ENCODE results near the gene MBNL1.

- TF ChIP-seq REST (IDR thresholded peaks at IDR 0.05) (no peak), CTCF (IDR thresholded peaks at IDR 0.05; ENCODE audit: low read depth, low read length, missing input control) (no peak), ATF3 (IDR thresholded peaks at IDR 0.05) (no peak), RAD21 (IDR thresholded peaks at IDR 0.05) (no peak), ZBTB33 (IDR thresholded peaks at IDR 0.05) (no peak), TAF1 (conservative IDR thresholded peaks at IDR 0.05) (no peak), JUND (IDR thresholded peaks at IDR 0.05) (no peak), MAX (IDR thresholded peaks at IDR 0.05) (no peak), GABPA (IDR thresholded peaks at IDR 0.05 in 1 of 2, conservative IDR thresholded peaks at IDR 0.05 in 1 of 2) (no peak), FOXA1 (IDR thresholded peaks at IDR 0.05) (no peak), YY1 (IDR thresholded peaks at IDR 0.05) (no peak), SP1 (IDR thresholded peaks at IDR 0.05) (no peak), EGR1 (IDR thresholded peaks at IDR 0.05; ENCODE audit: low read depth in 2 of 2) (no peak)
Measured at GRCh38 chr3:152395764-152396163, 127.0 kb downstream of the MBNL1 start.

Data from liver (tissue), 3 donors.